Thoracic aorta (tissue), 2 donors: ENCODE data around the gene NME7. TPM values are rescaled to one million over a fixed set of nuclear protein-coding genes. Genes with fewer than 3 reads are reported as not detected.

Experiments
- ATAC-seq: fragments of 150-250 bp; one replicate; pipeline ENCODE4 v1.8.0; 2017; ENCODE audit warnings: low read depth; ENCODE audit not compliant: insufficient number of reproducible peaks, low FRiP score
- DNase-seq: peaks from one replicate; pipeline ENCODE4 v3.0.0-alpha.2; 2020; ENCODE audit warnings: low spot score
- H3K27ac ChIP-seq, 2 donors: fragments of 200-600 bp; sonication (generic); 1 replicate in 1 of 2; 2 replicates in 1 of 2; pipeline ENCODE4 v1.5.1; 2016; ENCODE audit warnings: mild to moderate bottlenecking in 2 of 2, moderate library complexity in 2 of 2
- H3K27me3 ChIP-seq: fragments of 200-600 bp; sonication (generic); replicated peaks from 2 replicates; pipeline ENCODE4 v1.6.0; 2016; ENCODE audit warnings: mild to moderate bottlenecking; ENCODE audit not compliant: insufficient read depth
- H3K36me3 ChIP-seq: fragments of 200-600 bp; sonication (generic); one replicate; pipeline ENCODE4 v1.5.1; 2016
- H3K4me1 ChIP-seq, 2 donors: fragments of 200-600 bp; sonication (generic); 1 replicate in 1 of 2; 2 replicates in 1 of 2; pipeline versions ENCODE4 v1.5.1 to v1.6.0; 2016; ENCODE audit warnings: low read depth in 2 of 2, mild to moderate bottlenecking in 1 of 2; ENCODE audit not compliant: control insufficient read depth in 1 of 2
- H3K4me3 ChIP-seq: fragments of 200-600 bp; sonication (generic); 2 replicates; pipeline ENCODE4 v1.5.1; 2016; ENCODE audit warnings: mild to moderate bottlenecking
- H3K9me3 ChIP-seq: fragments of 200-600 bp; sonication (generic); 2 replicates; pipeline ENCODE4 v1.5.1; 2016
- CTCF ChIP-seq: fragments of 200-600 bp; sonication (generic); IDR thresholded peaks from one replicate; pipeline ENCODE4 v1.5.1; 2019; ENCODE audit warnings: antibody characterized with exemption
- total RNA-seq, 2 donors: library from RNA; depleted of rRNA; stranded (reverse); fragments of >200 nt; gene quantifications; one replicate each; pipeline versions ENCODE4 v1.1.0 to v1.2.3, GENCODE V29; 2016

The NME7 gene
- total RNA-seq, 2 donors from 2014 or later = 18.3 to 20.4 TPM

GRCh38 chr1:169390303-169390702, 22.7 kb upstream of the NME7 start:
- no peaks in the 10 kb centered on the region for H3K27me3 ChIP-seq
- H3K4me1 ChIP-seq = no peaks in the 10 kb centered on the region
- H3K36me3 ChIP-seq = peaks cover 37% of the 10 kb centered on the region
- TF ChIP-seq CTCF = no peak
- DNase-seq = no peak
- no peak overlapping the region for H3K27ac ChIP-seq
- no peaks in the 10 kb centered on the region for H3K9me3 ChIP-seq
- no peak for ATAC-seq
- H3K4me3 ChIP-seq = no peak overlapping the region

- Histone ChIP-seq H3K9me3 (no peaks in the 10 kb centered on the region), H3K27me3 (no peaks in the 10 kb centered on the region), H3K36me3 (peaks cover 41% of the 10 kb centered on the region), H3K4me1 (no peaks in the 10 kb centered on the region), H3K27ac (no peak overlapping the region), H3K4me3 (no peak overlapping the region)
- no peak for TF ChIP-seq CTCF
- ATAC-seq = no peak
- DNase-seq = no peak
Observed at GRCh38 chr1:169387399-169387798, 19.8 kb upstream of the NME7 start.

GRCh38 chr1:169383449-169383848, 15.9 kb upstream of the NME7 start:
- no peak for DNase-seq
- H3K4me1 ChIP-seq = no peaks in the 10 kb centered on the region
- H3K27me3 ChIP-seq = no peaks in the 10 kb centered on the region
- H3K9me3 ChIP-seq = no peaks in the 10 kb centered on the region
- H3K4me3 ChIP-seq = no peak overlapping the region
- peaks cover 38% of the 10 kb centered on the region for H3K36me3 ChIP-seq
- ATAC-seq = no peak
- TF ChIP-seq CTCF = no peak
- no peak overlapping the region for H3K27ac ChIP-seq

- H3K36me3 ChIP-seq = peaks cover 46% of the 10 kb centered on the region
- TF ChIP-seq CTCF = no peak
- no peaks in the 10 kb centered on the region for H3K27me3 ChIP-seq
- no peak for DNase-seq
- H3K4me3 ChIP-seq = no peak overlapping the region
- no peaks in the 10 kb centered on the region for H3K4me1 ChIP-seq
- H3K27ac ChIP-seq = no peak overlapping the region
- H3K9me3 ChIP-seq = no peaks in the 10 kb centered on the region
- no peak for ATAC-seq
Observed at GRCh38 chr1:169381162-169381561, 13.6 kb upstream of the NME7 start.

GRCh38 chr1:169371404-169371803, 3.8 kb upstream of the NME7 start:
- no peak for TF ChIP-seq CTCF
- Histone ChIP-seq H3K36me3 (peaks cover 14% of the 10 kb centered on the region), H3K9me3 (no peaks in the 10 kb centered on the region), H3K4me3 (no peak overlapping the region), H3K4me1 (peaks cover 18 to 28% of the 10 kb centered on the region in 2 donors), H3K27me3 (no peaks in the 10 kb centered on the region), H3K27ac (no peak overlapping the region)
- ATAC-seq (no peak), DNase-seq (no peak)
